ENCODE data around the gene MIEF2.

MIEF2 gene

GRCh38 chr17:18236494-18236893 lies 24.0 kb upstream of the MIEF2 start:
- no peak for DNase-seq

GRCh38 chr17:18237461-18237860 lies 23.0 kb upstream of the MIEF2 start:
- DNase-seq = no peak

GRCh38 chr17:18238299-18238698 lies 22.2 kb upstream of the MIEF2 start:
- DNase-seq = no peak

- no peak for DNase-seq
Observed at GRCh38 chr17:18240449-18240848, 20.0 kb upstream of the MIEF2 start.

GRCh38 chr17:18241229-18241871 lies 19.1 kb upstream of the MIEF2 start:
- no peak for DNase-seq

- DNase-seq = no peak
Observed at GRCh38 chr17:18245038-18245776, 15.3 kb upstream of the MIEF2 start.

GRCh38 chr17:18246109-18246725 lies 14.2 kb upstream of the MIEF2 start:
- no peak for DNase-seq

- DNase-seq = peak; percentile 42 to 77
Observed at GRCh38 chr17:18246880-18247612, 13.4 kb upstream of the MIEF2 start.

GRCh38 chr17:18247613-18248001 lies 12.9 kb upstream of the MIEF2 start:
- no peak for DNase-seq

- peak; percentile 11 to 39 for DNase-seq
Observed at GRCh38 chr17:18248300-18248731, 12.1 kb upstream of the MIEF2 start.

- no peak for DNase-seq
Observed at GRCh38 chr17:18248811-18249210, 11.7 kb upstream of the MIEF2 start.

GRCh38 chr17:18250259-18250658 lies 10.2 kb upstream of the MIEF2 start:
- no peak for DNase-seq

GRCh38 chr17:18250708-18251107 lies 9.8 kb upstream of the MIEF2 start:
- no peak for DNase-seq

GRCh38 chr17:18251204-18251603 lies 9.3 kb upstream of the MIEF2 start:
- no peak for DNase-seq

GRCh38 chr17:18252160-18252559 lies 8.3 kb upstream of the MIEF2 start:
- DNase-seq = no peak

- no peak for DNase-seq
Observed at GRCh38 chr17:18253187-18253884, 7.1 kb upstream of the MIEF2 start.

- DNase-seq = no peak
Observed at GRCh38 chr17:18253947-18254821, 6.3 kb upstream of the MIEF2 start.

- no peak for DNase-seq
Observed at GRCh38 chr17:18254888-18255649, 5.4 kb upstream of the MIEF2 start.

GRCh38 chr17:18256351-18256750 lies 4.1 kb upstream of the MIEF2 start:
- DNase-seq = no peak

GRCh38 chr17:18256776-18257175 lies 3.7 kb upstream of the MIEF2 start:
- no peak for DNase-seq

Measured in NCI-H187 (cell line).